HepG2 (cell line): ENCODE data around the gene TIMM17A. TPM values are rescaled to one million over a fixed set of nuclear protein-coding genes. Genes with fewer than 3 reads are reported as not detected.

Experiments
- CCDC6 ChIP-seq: sonication (generic); formaldehyde crosslinking; IDR thresholded peaks from 2 replicates; pipeline ENCODE4 v1.8.1; 2022; ENCODE audit warnings: mild to moderate bottlenecking, missing genetic modification reagents, moderate library complexity
- DDIT3 ChIP-seq: sonication (generic); formaldehyde crosslinking; IDR thresholded peaks from 2 replicates; pipeline ENCODE4 v1.4.0; 2020; ENCODE audit warnings: mild to moderate bottlenecking, missing genetic modification reagents
- FOXP4 ChIP-seq: sonication (generic); formaldehyde crosslinking; IDR thresholded peaks from 2 replicates; pipeline ENCODE4 v1.4.0; 2020; ENCODE audit warnings: missing genetic modification reagents
- HIVEP1 ChIP-seq: sonication (generic); formaldehyde crosslinking; IDR thresholded peaks from 2 replicates; pipeline ENCODE4 v1.4.0; 2020; ENCODE audit warnings: mild to moderate bottlenecking, missing genetic modification reagents
- HMG20A ChIP-seq: IDR thresholded peaks from 2 replicates; pipeline ENCODE4 v1.6.1; 2016; ENCODE audit warnings: borderline replicate concordance
- IRF1 ChIP-seq: sonication (generic); formaldehyde crosslinking; IDR thresholded peaks from 2 replicates; pipeline ENCODE4 v1.4.0; 2020; ENCODE audit warnings: low read depth, mild to moderate bottlenecking, missing genetic modification reagents
- NR1H2 ChIP-seq: sonication (generic); formaldehyde crosslinking; IDR thresholded peaks from 2 replicates; pipeline ENCODE4 v1.8.1; 2022; ENCODE audit warnings: low read depth, missing genetic modification reagents, borderline replicate concordance
- NR2F2 ChIP-seq: IDR thresholded peaks from 2 replicates; pipeline ENCODE4 v1.6.1; 2012; ENCODE audit warnings: low read depth, inconsistent platforms, borderline replicate concordance
- PITX1 ChIP-seq: sonication (generic); formaldehyde crosslinking; IDR thresholded peaks from 2 replicates; pipeline ENCODE4 v1.5.1; 2020; ENCODE audit warnings: mild to moderate bottlenecking, missing genetic modification reagents
- REPIN1 ChIP-seq: sonication (generic); formaldehyde crosslinking; IDR thresholded peaks from 2 replicates; pipeline ENCODE4 v1.8.0; 2022; ENCODE audit warnings: missing genetic modification reagents, low read depth, mild to moderate bottlenecking, borderline replicate concordance
- SOX6 ChIP-seq, 2 experiments: fragments of 450-650 bp in 1 of 2; sonication (generic) in 1 of 2; formaldehyde crosslinking in 1 of 2; IDR thresholded peaks; 2 replicates each; pipeline versions ENCODE4 v1.4.0 to v1.6.1; 2017 to 2020; ENCODE audit warnings: antibody characterized with exemption in 1 of 2, mild to moderate bottlenecking in 1 of 2, missing genetic modification reagents in 1 of 2
- STAG1 ChIP-seq: sonication (generic); formaldehyde crosslinking; IDR thresholded peaks from 2 replicates; pipeline ENCODE4 v1.4.0; 2020; ENCODE audit warnings: missing genetic modification reagents
- TBL1XR1 ChIP-seq: fragments of 150-350 bp; IDR thresholded peaks from 2 replicates; pipeline ENCODE4 v1.6.1; 2014; ENCODE audit warnings: borderline replicate concordance, low read length; ENCODE audit not compliant: partially characterized antibody
- THRA ChIP-seq: sonication (generic); formaldehyde crosslinking; IDR thresholded peaks from 2 replicates; pipeline ENCODE4 v1.4.0; 2020; ENCODE audit warnings: missing genetic modification reagents, borderline replicate concordance
- XBP1 ChIP-seq: sonication (generic); formaldehyde crosslinking; IDR thresholded peaks from 2 replicates; pipeline ENCODE4 v1.5.0; 2020; ENCODE audit warnings: missing genetic modification reagents
- ZNF446 ChIP-seq: sonication (generic); formaldehyde crosslinking; IDR thresholded peaks from 2 replicates; pipeline ENCODE4 v1.5.0; 2020; ENCODE audit warnings: mild to moderate bottlenecking, missing genetic modification reagents
- ZNF484 ChIP-seq: sonication (generic); formaldehyde crosslinking; IDR thresholded peaks from 2 replicates; pipeline ENCODE4 v1.5.1; 2020; ENCODE audit warnings: mild to moderate bottlenecking, low read depth, missing genetic modification reagents, borderline replicate concordance
- ZNF574 ChIP-seq: sonication (generic); formaldehyde crosslinking; IDR thresholded peaks from 2 replicates; pipeline ENCODE4 v1.4.0; 2020; ENCODE audit warnings: missing genetic modification reagents
- ZNF605 ChIP-seq: sonication (generic); formaldehyde crosslinking; IDR thresholded peaks from 2 replicates; pipeline ENCODE4 v1.8.0; 2022; ENCODE audit warnings: mild to moderate bottlenecking, missing genetic modification reagents
- ZNF720 ChIP-seq: sonication (generic); formaldehyde crosslinking; IDR thresholded peaks from 2 replicates; pipeline ENCODE4 v1.4.0; 2020; ENCODE audit warnings: missing genetic modification reagents
- ZNF788 ChIP-seq: sonication (generic); formaldehyde crosslinking; IDR thresholded peaks from 2 replicates; pipeline ENCODE4 v1.5.0; 2020; ENCODE audit warnings: mild to moderate bottlenecking, missing genetic modification reagents, borderline replicate concordance
- ZNF816 ChIP-seq: sonication (generic); formaldehyde crosslinking; IDR thresholded peaks from 2 replicates; pipeline ENCODE4 v1.8.0; 2022; ENCODE audit warnings: missing genetic modification reagents, mild to moderate bottlenecking, borderline replicate concordance
- polyA plus RNA-seq, 8 experiments: library from polyadenylated mRNA; depleted of rRNA in 3 of 8; stranded (reverse) in 7 of 8; unstranded in 1 of 8; fragments of >200 nt; fragmentation: Illumina TruSeq in 4 of 8; extraction: Trizol in 4 of 8; gene quantifications; 2 replicates each; pipeline versions ENCODE4 v1.2.1 to v1.2.3, GENCODE V29; 2011 to 2016; ENCODE audit warnings: low read depth in 4 of 8, missing spikeins in 1 of 8, mixed read lengths in 1 of 8; ENCODE audit not compliant: insufficient read depth in 1 of 8
- total RNA-seq, 5 experiments: library from RNA; depleted of rRNA; stranded (reverse); fragments of >200 nt; fragmentation: Illumina TruSeq; extraction: Trizol; gene quantifications; 2 replicates each; pipeline ENCODE4 v1.2.3, GENCODE V29; 2016; ENCODE audit warnings: low read depth in 1 of 5

TIMM17A gene
- total and polyA plus RNA-seq, 2 of the 13 experiments (the other 11 are each of a cell fraction or from before 2014, with no cell fraction given): 50.8 to 97.8 TPM

GRCh38 chr1:201982623-201983379 is 27.5 kb downstream of the TIMM17A start, which contains the start of gene RNPEP (continued):
- TF ChIP-seq ZNF574 (CRISPR knock-in tag) (peak; percentile 71), HMG20A (CRISPR knock-in tag) (no peak), THRA (CRISPR knock-in tag) (no peak), ZNF816 (CRISPR knock-in tag) (no peak), REPIN1 (no peak), ZNF446 (CRISPR knock-in tag) (0 out of 2 replicates have a peak, but pooled peaks have one; percentile 57), SOX6 (IDR thresholded peaks at IDR 0.05) (no peak), SOX6 (CRISPR knock-in tag; IDR thresholded peaks at IDR 0.05) (peak; percentile 73), HIVEP1 (CRISPR knock-in tag) (peak; percentile 74; the same call in 1 of the 2 replicates), ZNF788 (CRISPR knock-in tag) (peak; percentile 63; the same call in 1 of the 2 replicates), CCDC6 (CRISPR knock-in tag) (peak; percentile 52; the same call in 1 of the 2 replicates), IRF1 (CRISPR knock-in tag) (no peak), TBL1XR1 (no peak), FOXP4 (CRISPR knock-in tag) (0 out of 2 replicates have a peak, but pooled peaks have one; percentile 34), ZNF605 (CRISPR knock-in tag) (peak; percentile 65; the same call in 1 of the 2 replicates), ZNF720 (no peak), NR1H2 (CRISPR knock-in tag) (0 out of 2 replicates have a peak, but pooled peaks have one; percentile 48), STAG1 (CRISPR knock-in tag) (no peak), ZNF484 (CRISPR knock-in tag) (no peak), NR2F2 (no peak), PITX1 (CRISPR knock-in tag) (peak; percentile 67), DDIT3 (CRISPR knock-in tag) (no peak), XBP1 (CRISPR knock-in tag) (no peak)
